Muscle of leg (tissue), 11 donors: Measurements from ENCODE around the gene SEMA3F. TPM values are rescaled to one million over a fixed set of nuclear protein-coding genes. Genes with fewer than 3 reads are reported as not detected.
A peak's percentile ranks its signal among the peaks of the same experiment; 100 is the strongest.
"Not testable (repeated sequence)": the region's sequence is repeated elsewhere in the genome, so short reads cannot be mapped to it uniquely, and the experiment has no call there.

ENCODE experiments used
- DNase-seq: peaks from one replicate; pipeline ENCODE4 v3.0.0; 2013
- H3K27ac ChIP-seq: one replicate; pipeline ENCODE4 v1.5.1; 2013; ENCODE audit warnings: mild to moderate bottlenecking, low read length, control low read depth
- H3K27me3 ChIP-seq: one replicate; pipeline ENCODE4 v1.6.1; 2013; ENCODE audit warnings: low read length; ENCODE audit not compliant: control insufficient read depth, insufficient read depth
- H3K36me3 ChIP-seq: one replicate; pipeline ENCODE4 v1.6.1; 2013; ENCODE audit warnings: low read length; ENCODE audit not compliant: control insufficient read depth, insufficient read depth
- H3K4me1 ChIP-seq: one replicate; pipeline ENCODE4 v1.6.1; 2013; ENCODE audit warnings: low read length; ENCODE audit not compliant: control insufficient read depth, insufficient read depth
- H3K4me3 ChIP-seq: one replicate; pipeline ENCODE4 v1.5.1; 2013; ENCODE audit warnings: low read length, control low read depth
- H3K9me3 ChIP-seq: replicated peaks from 2 replicates; pipeline ENCODE4 v1.6.1; 2013; ENCODE audit warnings: low read depth, low read length; ENCODE audit not compliant: control insufficient read depth
- WGBS: methylation state at CpG from one replicate; pipeline ENCODE4 v1.1.5; 2013; ENCODE audit warnings: missing lambda C conversion rate; ENCODE audit not compliant: insufficient coverage; 5-methylcytosine and 5-hydroxymethylcytosine counted together
- polyA plus RNA-seq, 8 donors: library from polyadenylated mRNA; unstranded; fragments of 120-200 nt; gene quantifications; one replicate each; pipeline versions ENCODE4 v1.2.1 to v1.2.3, GENCODE V29; 2013; ENCODE audit warnings: inconsistent platforms in 1 of 8, low replicate concordance in 1 of 8; ENCODE audit not compliant: insufficient read length in 8 of 8, insufficient read depth in 1 of 8
- total RNA-seq: library from RNA; stranded (reverse); fragments of 120-200 nt; gene quantifications from one replicate; pipeline ENCODE4 v1.2.4, GENCODE V29; 2013

Gene SEMA3F
- total and polyA plus RNA-seq, 9 donors, result 9.1 to 28.6 (median 13.9) TPM

DNA sequence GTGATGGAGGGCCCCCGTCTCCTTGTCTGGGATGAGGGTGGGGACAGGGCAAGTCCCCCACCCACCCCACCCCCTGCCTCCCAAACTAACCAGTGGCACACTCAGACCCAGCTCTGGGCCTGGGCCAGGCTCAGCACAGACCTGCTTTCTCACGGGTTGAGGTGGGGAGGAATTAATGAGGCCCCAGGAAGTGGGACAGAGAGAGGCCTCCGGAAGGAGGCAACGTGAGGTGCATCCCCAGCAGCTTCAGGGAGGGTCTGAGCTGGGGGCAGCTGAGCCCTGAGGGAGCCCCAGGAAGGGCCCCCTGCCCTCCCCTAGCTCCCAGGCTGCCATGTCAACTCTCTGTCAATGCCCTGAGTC is 65.9 kb downstream of the SEMA3F start:
- Histone ChIP-seq H3K27ac (no peak overlapping the region), H3K4me3 (no peak overlapping the region), H3K27me3 (no peaks in the 10 kb centered on the region), H3K36me3 (no peaks in the 10 kb centered on the region), H3K9me3 (no peaks in the 10 kb centered on the region), H3K4me1 (peaks cover 13% of the 10 kb centered on the region)
- no peak for DNase-seq
- WGBS, result 61% methylated on average over 3 of the region's 4 CpGs

GRCh38 chr3:50221411-50222168 is 66.5 kb downstream of the SEMA3F start:
- Histone ChIP-seq H3K36me3 (no peaks in the 10 kb centered on the region), H3K27me3 (peaks cover 3% of the 10 kb centered on the region), H3K4me1 (peaks cover 17% of the 10 kb centered on the region), H3K4me3 (no peak overlapping the region), H3K9me3 (no peaks in the 10 kb centered on the region), H3K27ac (no peak overlapping the region)
- 56% methylated on average over 10 of the region's 12 CpGs for WGBS
- DNase-seq, result no peak

GRCh38 chr3:50222169-50222528 is 67.0 kb downstream of the SEMA3F start:
- DNase-seq, result no peak
- Histone ChIP-seq H3K4me3 (no peak overlapping the region), H3K27me3 (peaks cover 3% of the 10 kb centered on the region), H3K36me3 (no peaks in the 10 kb centered on the region), H3K27ac (no peak overlapping the region), H3K9me3 (no peaks in the 10 kb centered on the region), H3K4me1 (peaks cover 21% of the 10 kb centered on the region)
- WGBS, result no CpG with 5 or more reads among the region's 1 CpG

GRCh38 chr3:50224639-50225038 is 69.5 kb downstream of the SEMA3F start:
- Histone ChIP-seq H3K36me3 (no peaks in the 10 kb centered on the region), H3K4me1 (peaks cover 28% of the 10 kb centered on the region), H3K27ac (no peak overlapping the region), H3K9me3 (no peaks in the 10 kb centered on the region), H3K27me3 (peaks cover 3% of the 10 kb centered on the region), H3K4me3 (no peak overlapping the region)
- DNase-seq, result no peak
- WGBS, result 47% methylated on average over 5 of the region's 5 CpGs

- WGBS, result 1% methylated on average over 38 of the region's 40 CpGs
- Histone ChIP-seq H3K27ac (peak overlapping the region; percentile 20), H3K36me3 (no peaks in the 10 kb centered on the region), H3K4me3 (peak overlapping the region; percentile 51), H3K27me3 (peaks cover 3% of the 10 kb centered on the region), H3K9me3 (no peaks in the 10 kb centered on the region), H3K4me1 (peaks cover 18% of the 10 kb centered on the region)
- peak; percentile 72 for DNase-seq
Measured at GRCh38 chr3:50226888-50227389, 71.8 kb downstream of the SEMA3F start.

DNA sequence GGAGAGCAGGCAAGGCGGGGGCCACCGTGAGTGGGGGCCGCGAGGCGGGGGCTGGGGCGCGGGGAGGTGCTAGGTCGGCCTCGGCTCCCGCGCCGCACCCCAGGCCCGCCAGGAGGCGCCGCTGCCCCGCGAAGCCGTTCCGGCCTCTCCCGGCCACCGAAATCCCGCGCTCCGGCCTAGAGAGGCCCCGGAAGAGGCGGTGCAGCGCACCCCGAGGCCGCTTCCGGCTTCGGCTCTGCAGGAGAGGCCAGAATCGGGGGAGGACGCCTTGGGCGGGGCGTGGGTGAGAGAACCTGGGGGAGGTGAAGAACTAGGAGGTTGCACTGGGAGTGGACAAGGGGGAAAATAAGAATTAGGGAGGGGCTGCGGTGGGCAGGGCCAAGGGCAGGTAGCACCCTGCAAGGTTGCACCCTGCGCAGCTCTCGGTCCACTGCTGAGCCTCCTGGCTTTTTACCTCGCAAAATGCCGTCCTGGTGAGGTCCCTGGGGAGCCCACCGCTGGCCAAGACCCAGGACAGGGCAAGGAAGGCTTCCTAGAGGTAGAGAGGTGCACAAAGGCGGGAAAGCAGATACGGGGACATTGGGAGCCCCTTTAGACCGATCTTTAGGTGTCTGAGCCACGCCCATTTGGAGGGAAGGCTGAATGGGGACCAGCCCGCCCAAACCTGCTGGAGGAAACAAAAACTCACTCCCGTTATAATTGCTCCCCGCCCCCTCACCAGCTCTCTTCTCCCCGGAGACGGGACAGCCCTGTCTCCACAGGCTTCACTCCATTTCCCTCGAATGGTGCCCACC is 72.5 kb downstream of the SEMA3F start:
- peak; percentile 97 for DNase-seq
- Histone ChIP-seq H3K4me3 (peak overlapping the region; percentile 57), H3K9me3 (no peaks in the 10 kb centered on the region), H3K27me3 (peaks cover 3% of the 10 kb centered on the region), H3K4me1 (peaks cover 18% of the 10 kb centered on the region), H3K27ac (peak overlapping the region; percentile 45), H3K36me3 (no peaks in the 10 kb centered on the region)
- WGBS, result under 1% methylated on average over 46 of the region's 51 CpGs

DNA sequence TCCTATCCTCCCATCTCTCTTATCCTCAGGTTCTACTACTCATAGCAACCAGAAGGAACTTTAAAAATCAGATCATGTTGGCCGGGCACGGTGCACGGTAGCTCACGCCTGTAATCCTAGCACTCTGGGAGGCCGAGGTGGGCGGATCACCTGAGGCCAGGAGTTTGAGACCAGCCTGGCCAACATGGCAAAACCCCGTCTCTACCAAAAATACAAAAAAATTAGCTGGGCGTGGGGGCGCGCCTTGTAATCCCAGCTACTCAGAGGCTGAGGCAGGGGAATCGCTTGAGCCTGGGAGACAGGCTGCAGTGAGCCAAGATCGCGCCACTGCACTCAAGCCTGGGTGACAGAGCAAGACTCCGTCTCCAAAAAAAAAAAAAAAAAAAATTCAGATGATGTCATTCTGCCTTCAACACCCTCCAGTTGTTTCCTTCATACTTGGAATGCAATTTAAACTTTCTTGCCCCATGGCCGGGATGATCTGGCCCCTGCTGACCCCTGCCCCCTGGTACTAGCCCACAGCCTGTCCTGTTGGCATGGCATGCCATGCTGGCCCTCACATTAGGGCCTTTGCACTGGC is 73.2 kb downstream of the SEMA3F start:
- not testable (repeated sequence) for H3K27me3 ChIP-seq, DNase-seq, H3K9me3 ChIP-seq, H3K36me3 ChIP-seq
- WGBS, result 27% methylated on average over 14 of the region's 15 CpGs
- H3K27ac ChIP-seq, result peak overlapping the region; percentile 45
- peak overlapping the region; percentile 57 for H3K4me3 ChIP-seq
- peaks cover 18% of the 10 kb centered on the region for H3K4me1 ChIP-seq

- Histone ChIP-seq H3K27ac (no peak overlapping the region), H3K9me3 (no peaks in the 10 kb centered on the region), H3K27me3 (peaks cover 3% of the 10 kb centered on the region), H3K4me3 (no peak overlapping the region), H3K4me1 (peaks cover 18% of the 10 kb centered on the region), H3K36me3 (no peaks in the 10 kb centered on the region)
- 92% methylated on average over 2 of the region's 3 CpGs for WGBS
- DNase-seq, result no peak
Measured at GRCh38 chr3:50229490-50229889, 74.4 kb downstream of the SEMA3F start.

DNA sequence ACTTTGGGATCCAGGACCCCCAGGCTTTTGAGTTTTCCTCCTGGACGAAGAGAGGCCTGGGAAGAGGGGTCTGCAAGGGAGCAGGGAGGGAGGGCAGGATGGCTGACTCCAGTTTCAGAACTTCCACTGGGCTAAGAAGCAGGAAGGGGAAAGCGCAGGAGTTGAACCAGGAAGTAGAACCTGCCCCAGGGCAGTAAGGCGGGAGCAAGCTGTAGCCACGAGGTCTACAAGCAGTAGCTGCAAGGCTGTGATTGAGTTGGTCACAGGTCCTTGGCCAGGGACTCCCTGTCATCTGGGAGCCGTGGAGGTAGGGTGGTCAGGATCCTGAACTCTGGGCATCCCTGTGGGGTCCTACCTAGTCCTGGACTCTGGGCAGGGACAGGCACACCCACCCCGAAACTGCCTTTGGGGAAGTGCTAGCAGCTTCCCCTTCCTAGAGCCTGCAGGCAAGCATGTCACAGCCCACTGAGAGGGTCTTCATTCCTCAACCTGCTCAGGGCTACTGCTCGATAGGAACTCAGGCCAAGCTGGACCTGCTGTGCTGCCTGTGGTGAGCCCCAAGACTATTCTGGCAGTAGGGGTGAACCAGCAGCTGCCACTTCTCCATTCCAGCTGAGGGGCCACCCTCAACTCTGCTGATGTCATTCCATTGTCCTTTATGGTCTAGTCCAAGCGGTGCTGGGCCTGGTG is 75.1 kb downstream of the SEMA3F start:
- WGBS, result 74% methylated on average over 8 of the region's 8 CpGs
- Histone ChIP-seq H3K9me3 (no peaks in the 10 kb centered on the region), H3K27me3 (peaks cover 3% of the 10 kb centered on the region), H3K36me3 (no peaks in the 10 kb centered on the region), H3K4me3 (no peak overlapping the region), H3K27ac (no peak overlapping the region), H3K4me1 (peaks cover 26% of the 10 kb centered on the region)
- no peak for DNase-seq

GRCh38 chr3:50230794-50231125 is 75.6 kb downstream of the SEMA3F start:
- WGBS, result 80% methylated on average over 4 of the region's 4 CpGs
- Histone ChIP-seq H3K4me3 (no peak overlapping the region), H3K4me1 (peaks cover 29% of the 10 kb centered on the region), H3K9me3 (no peaks in the 10 kb centered on the region), H3K27me3 (peaks cover 3% of the 10 kb centered on the region), H3K36me3 (no peaks in the 10 kb centered on the region), H3K27ac (no peak overlapping the region)
- no peak for DNase-seq
